Fibroblast of pulmonary artery (primary cell): Measurements from ENCODE around the gene SAMHD1.
"Not testable (repeated sequence)": the region's sequence is repeated elsewhere in the genome, so short reads cannot be mapped to it uniquely, and the experiment has no call there.

Source experiments
- DNase-seq: peaks from one replicate; pipeline ENCODE4 v3.0.0-alpha.2; 2010; ENCODE audit warnings: low read depth
- H3K4me3 ChIP-seq: replicated peaks from 2 replicates; pipeline ENCODE4 v1.5.1; 2011; ENCODE audit warnings: low read depth, mild to moderate bottlenecking, control low read depth, low read length, moderate library complexity
- CTCF ChIP-seq: IDR thresholded peaks from 2 replicates; pipeline ENCODE4 v1.5.1; 2011; ENCODE audit warnings: mild to moderate bottlenecking, control low read depth, low read length, inconsistent platforms; ENCODE audit errors: missing control alignments

SAMHD1 gene

GRCh38 chr20:36908603-36909002 lies 42.9 kb downstream of the SAMHD1 start:
- TF ChIP-seq CTCF: no peak
- H3K4me3 ChIP-seq: no peak overlapping the region
- DNase-seq: no peak

GRCh38 chr20:36906086-36906485 lies 45.4 kb downstream of the SAMHD1 start:
- not testable (repeated sequence) for DNase-seq, H3K4me3 ChIP-seq

- DNase-seq, H3K4me3 ChIP-seq: not testable (repeated sequence)
Measured at GRCh38 chr20:36905566-36905965, 45.9 kb downstream of the SAMHD1 start.

GRCh38 chr20:36904690-36905089 lies 46.8 kb downstream of the SAMHD1 start:
- H3K4me3 ChIP-seq: no peak overlapping the region
- no peak for TF ChIP-seq CTCF

GRCh38 chr20:36895036-36895435 lies 56.5 kb downstream of the SAMHD1 start:
- TF ChIP-seq CTCF: no peak
- no peak for DNase-seq

More at GRCh38 chr20:36904690-36905089, 46.8 kb downstream of the SAMHD1 start:
- DNase-seq: no peak

GRCh38 chr20:36893801-36894200 lies 57.7 kb downstream of the SAMHD1 start:
- no peak for TF ChIP-seq CTCF
- no peak for DNase-seq
- H3K4me3 ChIP-seq: no peak overlapping the region

More at GRCh38 chr20:36895036-36895435, 56.5 kb downstream of the SAMHD1 start:
- H3K4me3 ChIP-seq: no peak overlapping the region

- H3K4me3 ChIP-seq: no peak overlapping the region
- DNase-seq: no peak
- TF ChIP-seq CTCF: no peak
Measured at GRCh38 chr20:36891211-36891610, 60.3 kb downstream of the SAMHD1 start.

- H3K4me3 ChIP-seq: no peak overlapping the region
- no peak for TF ChIP-seq CTCF
- no peak for DNase-seq
Measured at GRCh38 chr20:36890586-36890985, 60.9 kb downstream of the SAMHD1 start.
